A549 (cell line): ENCODE results near the gene SLC2A5.

Experiments
- RCOR1 ChIP-seq: fragments of 150-350 bp; IDR thresholded peaks from 2 replicates; pipeline ENCODE4 v1.6.1; 2014; ENCODE audit warnings: antibody characterized with exemption, low read length, low read depth
- TF ChIP-seq, protein P1 (sequence below): fragments of >200 bp; sonication (Bioruptor Twin); formaldehyde crosslinking; IDR thresholded peaks from 3 replicates; pipeline ENCODE4 v1.5.1; 2016
- TF ChIP-seq, protein P2 (sequence below): fragments of 200-600 bp; sonication (generic); IDR thresholded peaks from 2 replicates; pipeline ENCODE4 v1.6.1; 2016; ENCODE audit warnings: antibody characterized with exemption, mild to moderate bottlenecking, moderate library complexity

DNA sequence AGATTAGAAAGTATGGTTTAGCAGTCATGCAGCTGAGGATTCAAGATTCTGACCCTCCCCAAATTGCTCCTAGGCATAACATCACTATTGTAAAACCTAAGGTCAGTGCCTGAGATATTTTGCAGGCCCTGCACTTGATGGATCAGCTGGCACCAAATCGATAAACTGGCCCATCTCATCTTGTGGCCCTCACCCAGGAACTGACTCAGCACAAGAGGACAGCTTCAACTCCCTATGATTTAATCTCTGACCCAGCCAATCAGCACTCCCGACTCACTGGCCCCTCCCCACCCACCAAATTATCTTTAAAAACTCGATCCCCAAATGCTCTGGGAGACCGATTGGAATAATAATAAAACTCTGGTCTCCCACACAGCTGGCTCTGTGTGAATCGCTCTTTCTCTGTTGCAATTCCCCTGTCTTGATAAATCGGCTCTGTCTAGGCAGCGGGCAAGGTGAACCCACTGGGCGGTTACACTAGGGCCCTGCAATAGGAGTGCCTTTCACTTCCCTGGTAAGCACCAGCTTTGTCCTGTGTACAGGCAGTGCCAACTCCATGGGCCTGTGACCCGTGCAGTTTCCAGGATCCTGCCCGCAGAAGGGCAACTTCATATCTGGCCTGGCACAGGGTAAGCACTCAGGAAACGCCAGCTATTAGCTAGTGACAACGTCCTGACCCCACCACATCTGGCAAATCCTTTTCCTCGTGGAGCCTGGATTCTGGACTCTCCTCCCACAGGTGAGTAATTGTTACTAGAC is 28.7 kb upstream of the SLC2A5 start:
- TF ChIP-seq, protein P1, sequence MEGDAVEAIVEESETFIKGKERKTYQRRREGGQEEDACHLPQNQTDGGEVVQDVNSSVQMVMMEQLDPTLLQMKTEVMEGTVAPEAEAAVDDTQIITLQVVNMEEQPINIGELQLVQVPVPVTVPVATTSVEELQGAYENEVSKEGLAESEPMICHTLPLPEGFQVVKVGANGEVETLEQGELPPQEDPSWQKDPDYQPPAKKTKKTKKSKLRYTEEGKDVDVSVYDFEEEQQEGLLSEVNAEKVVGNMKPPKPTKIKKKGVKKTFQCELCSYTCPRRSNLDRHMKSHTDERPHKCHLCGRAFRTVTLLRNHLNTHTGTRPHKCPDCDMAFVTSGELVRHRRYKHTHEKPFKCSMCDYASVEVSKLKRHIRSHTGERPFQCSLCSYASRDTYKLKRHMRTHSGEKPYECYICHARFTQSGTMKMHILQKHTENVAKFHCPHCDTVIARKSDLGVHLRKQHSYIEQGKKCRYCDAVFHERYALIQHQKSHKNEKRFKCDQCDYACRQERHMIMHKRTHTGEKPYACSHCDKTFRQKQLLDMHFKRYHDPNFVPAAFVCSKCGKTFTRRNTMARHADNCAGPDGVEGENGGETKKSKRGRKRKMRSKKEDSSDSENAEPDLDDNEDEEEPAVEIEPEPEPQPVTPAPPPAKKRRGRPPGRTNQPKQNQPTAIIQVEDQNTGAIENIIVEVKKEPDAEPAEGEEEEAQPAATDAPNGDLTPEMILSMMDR = no peak
- TF ChIP-seq, protein P2, sequence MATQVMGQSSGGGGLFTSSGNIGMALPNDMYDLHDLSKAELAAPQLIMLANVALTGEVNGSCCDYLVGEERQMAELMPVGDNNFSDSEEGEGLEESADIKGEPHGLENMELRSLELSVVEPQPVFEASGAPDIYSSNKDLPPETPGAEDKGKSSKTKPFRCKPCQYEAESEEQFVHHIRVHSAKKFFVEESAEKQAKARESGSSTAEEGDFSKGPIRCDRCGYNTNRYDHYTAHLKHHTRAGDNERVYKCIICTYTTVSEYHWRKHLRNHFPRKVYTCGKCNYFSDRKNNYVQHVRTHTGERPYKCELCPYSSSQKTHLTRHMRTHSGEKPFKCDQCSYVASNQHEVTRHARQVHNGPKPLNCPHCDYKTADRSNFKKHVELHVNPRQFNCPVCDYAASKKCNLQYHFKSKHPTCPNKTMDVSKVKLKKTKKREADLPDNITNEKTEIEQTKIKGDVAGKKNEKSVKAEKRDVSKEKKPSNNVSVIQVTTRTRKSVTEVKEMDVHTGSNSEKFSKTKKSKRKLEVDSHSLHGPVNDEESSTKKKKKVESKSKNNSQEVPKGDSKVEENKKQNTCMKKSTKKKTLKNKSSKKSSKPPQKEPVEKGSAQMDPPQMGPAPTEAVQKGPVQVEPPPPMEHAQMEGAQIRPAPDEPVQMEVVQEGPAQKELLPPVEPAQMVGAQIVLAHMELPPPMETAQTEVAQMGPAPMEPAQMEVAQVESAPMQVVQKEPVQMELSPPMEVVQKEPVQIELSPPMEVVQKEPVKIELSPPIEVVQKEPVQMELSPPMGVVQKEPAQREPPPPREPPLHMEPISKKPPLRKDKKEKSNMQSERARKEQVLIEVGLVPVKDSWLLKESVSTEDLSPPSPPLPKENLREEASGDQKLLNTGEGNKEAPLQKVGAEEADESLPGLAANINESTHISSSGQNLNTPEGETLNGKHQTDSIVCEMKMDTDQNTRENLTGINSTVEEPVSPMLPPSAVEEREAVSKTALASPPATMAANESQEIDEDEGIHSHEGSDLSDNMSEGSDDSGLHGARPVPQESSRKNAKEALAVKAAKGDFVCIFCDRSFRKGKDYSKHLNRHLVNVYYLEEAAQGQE = no peak
- no peak for TF ChIP-seq RCOR1
